Measurements from ENCODE around the gene PDLIM3.

PDLIM3 gene, protein sequence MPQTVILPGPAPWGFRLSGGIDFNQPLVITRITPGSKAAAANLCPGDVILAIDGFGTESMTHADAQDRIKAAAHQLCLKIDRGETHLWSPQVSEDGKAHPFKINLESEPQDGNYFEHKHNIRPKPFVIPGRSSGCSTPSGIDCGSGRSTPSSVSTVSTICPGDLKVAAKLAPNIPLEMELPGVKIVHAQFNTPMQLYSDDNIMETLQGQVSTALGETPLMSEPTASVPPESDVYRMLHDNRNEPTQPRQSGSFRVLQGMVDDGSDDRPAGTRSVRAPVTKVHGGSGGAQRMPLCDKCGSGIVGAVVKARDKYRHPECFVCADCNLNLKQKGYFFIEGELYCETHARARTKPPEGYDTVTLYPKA

GRCh38 chr4:185534866-185535611, at the start of gene PDLIM3:
TSS of gene PDLIM3 (minus strand) at chr4:185535507. CDS start at chr4:185535434, 73 bp downstream.
- DNase-seq (ENCODE audit: low spot score) = no peak

DNA sequence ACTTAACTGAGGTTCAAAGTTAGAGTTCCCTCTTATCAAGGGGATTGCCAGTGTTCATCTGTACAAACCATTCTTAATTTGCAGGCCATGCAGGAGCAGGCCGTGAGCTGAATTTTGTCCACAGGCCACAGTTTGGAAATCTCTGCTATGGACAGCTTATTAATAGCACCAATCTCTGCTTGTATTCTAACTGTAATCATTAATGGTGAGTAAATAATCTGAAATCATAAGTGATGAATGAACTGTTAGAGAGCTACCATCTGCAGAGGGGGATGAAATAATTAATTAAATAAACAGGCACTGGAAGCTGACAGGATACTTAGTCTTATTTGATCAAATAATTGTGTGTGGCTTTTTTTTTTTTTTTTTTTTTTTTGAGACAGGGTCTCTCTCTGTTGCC, 48.5 kb upstream of the PDLIM3 start:
- no peak for DNase-seq (ENCODE audit: low spot score)

GRCh38 chr4:185582651-185583400, 47.5 kb upstream of the PDLIM3 start:
- DNase-seq (ENCODE audit: low spot score) = no peak

- no peak for DNase-seq (ENCODE audit: low spot score)
Measured at GRCh38 chr4:185580699-185581098, 45.4 kb upstream of the PDLIM3 start.

DNA sequence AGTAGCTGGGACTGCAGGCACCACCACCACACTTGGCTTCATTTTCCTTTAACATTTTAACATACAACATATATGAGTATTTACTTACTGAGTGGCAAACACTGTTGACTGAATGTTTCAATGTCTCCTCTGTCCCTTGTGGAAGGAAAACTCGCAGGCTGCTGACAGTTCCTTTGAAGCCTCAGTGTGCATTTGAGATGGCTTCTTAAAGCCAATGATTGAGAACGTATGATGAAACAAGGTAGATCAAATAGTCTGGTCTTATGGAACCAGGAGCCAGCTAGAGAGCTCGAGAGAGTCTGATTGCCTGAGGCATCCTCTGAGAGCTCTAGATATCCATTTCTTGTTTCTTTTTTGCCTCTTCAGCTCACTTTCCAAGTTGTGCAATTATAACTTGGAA, 43.0 kb upstream of the PDLIM3 start:
- DNase-seq (ENCODE audit: low spot score) = no peak

DNA sequence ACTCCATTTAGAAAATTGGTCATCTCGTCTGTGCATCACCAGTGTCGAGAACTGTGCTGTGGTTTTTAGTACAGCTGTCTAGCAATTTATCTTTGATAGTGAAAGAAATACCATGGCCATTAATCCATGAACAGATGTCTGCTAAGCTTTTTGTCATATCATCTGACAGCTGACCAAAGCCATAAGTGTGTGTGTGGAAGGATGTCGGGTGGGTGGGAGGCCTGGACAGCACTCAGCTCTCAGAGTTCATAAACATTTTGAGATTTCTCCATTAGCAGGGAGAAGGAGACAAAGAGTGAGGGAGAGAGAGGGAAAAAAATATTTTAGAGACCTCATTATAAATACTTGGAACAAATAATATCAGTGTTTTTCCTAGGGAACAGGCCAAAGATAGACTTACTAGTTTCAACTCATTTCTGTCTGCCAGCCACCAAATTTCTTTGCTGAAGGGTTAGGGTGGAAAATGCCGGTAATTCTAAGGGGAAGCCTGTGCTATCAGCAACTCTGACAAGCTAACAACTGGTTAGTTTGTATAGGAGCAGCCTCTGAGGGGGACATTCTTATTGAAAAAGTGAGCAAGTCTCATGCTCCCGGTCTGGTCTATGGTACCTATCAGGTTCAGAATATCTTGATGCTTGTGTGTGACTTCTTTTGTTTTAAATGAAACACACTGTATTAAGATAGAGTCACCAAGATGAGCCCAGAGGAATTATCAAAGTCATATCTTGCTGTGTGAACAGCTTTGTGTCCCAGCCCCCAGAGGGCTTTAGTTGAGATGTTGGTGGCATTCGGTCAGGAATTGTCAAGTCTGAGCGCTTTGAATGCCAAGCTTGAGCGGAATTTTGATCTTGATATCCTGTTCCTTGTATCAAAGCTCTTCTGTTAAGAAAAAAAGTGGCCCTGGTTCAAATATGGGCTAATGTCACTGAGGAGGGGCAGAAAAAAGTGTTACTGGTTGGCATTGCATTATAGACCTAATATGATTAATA, 41.9 kb upstream of the PDLIM3 start:
- DNase-seq (ENCODE audit: low spot score) = no peak

- no peak for DNase-seq (ENCODE audit: low spot score)
Measured at GRCh38 chr4:185576314-185576961, 41.1 kb upstream of the PDLIM3 start.

DNA sequence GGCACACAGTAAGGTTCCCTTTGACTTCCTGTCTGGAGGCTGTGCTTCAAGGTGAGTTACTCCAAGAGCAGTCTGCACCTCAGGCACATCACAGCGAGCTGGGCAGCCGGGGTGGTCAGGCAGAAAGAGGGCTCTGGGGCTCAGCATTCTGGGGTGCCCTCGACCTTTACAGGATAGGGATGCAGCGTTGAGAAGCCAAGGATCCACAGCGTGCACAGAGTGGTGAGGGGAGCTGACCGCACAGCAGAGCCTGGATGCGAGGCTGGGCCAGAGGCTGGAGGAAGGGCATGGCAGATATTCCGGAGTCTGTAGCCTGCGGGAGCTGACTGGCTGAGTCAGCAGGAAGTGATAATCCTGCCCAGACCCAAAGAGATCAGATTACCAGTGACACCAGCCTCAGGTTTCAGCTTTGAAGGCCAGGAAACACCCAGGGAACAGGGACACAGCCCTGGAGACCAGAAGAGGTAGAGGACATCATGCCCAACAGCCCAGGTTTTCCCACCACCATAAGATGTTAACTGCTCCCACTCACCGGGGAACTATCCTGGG, 38.4 kb upstream of the PDLIM3 start:
- DNase-seq (ENCODE audit: low spot score) = peak; percentile 92

DNA sequence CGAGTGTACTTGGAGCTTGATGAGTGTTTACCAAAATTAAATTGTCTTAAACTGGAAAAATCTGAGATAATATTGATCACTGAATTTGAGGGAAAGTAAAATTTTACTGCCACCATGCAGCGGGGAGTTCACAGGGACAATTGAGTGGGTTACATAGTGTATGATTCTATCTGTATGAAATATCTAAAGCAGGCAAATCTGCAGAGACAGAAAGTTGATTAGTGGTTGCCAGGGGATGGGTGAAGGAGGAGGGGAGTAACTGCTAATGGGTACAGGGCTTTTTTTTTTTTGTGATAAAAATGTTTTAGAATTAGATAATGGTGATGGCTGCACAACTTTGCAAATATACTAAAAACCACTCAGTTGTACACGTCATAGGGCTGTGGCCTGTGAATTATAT, 35.4 kb upstream of the PDLIM3 start:
- no peak for DNase-seq (ENCODE audit: low spot score)

DNA sequence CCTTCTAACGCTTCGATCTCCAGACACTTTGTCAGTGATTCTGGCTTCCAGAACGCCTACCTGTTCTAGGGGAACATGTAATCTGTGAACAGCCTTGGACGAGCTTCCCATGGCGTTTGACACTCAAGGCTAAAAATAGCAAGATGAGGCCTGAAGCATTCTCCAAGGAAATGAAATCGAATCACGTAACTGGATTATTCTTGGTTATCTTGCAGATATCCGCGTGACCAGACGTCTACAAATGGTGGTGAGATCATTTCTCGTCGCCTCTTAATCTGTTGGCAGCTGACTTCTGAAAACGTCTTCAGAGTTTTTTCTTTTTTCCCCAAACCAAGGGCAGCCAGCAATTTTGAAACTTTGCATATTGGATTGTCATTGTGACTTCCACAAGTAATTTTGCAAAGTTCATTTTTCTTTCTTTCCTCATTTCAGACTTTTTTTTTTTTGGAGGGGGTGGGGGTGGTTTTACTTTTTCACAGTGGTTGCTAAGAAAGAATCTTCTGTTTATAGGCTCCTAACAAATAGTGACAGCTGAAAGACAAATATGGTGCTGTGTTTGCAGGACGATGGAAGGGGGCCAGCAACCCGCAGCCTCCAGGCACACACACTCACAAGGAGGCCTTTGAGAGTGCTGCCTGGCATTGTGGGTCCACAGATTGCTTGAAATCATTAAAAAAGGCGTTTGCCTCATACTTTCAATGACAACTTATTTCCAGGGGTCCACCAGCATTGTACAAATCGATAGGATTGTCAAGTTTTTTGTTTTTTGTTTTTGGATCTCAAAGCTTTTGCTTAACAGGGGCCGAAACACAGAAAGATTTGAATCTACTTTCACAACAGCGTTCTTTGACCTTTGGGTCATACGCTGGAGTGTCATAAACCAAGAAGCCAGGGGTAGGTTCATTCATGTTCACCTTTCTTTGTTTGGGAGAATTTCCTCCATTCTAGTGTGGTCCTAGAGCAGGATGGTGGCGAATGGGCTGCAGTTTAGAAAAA, 32.4 kb upstream of the PDLIM3 start:
- no peak for DNase-seq (ENCODE audit: low spot score)

GRCh38 chr4:185566972-185567371, 31.7 kb upstream of the PDLIM3 start:
- no peak for DNase-seq (ENCODE audit: low spot score)

GRCh38 chr4:185566425-185566824, 31.1 kb upstream of the PDLIM3 start:
- no peak for DNase-seq (ENCODE audit: low spot score)

GRCh38 chr4:185565696-185566095, 30.4 kb upstream of the PDLIM3 start:
- DNase-seq (ENCODE audit: low spot score) = no peak

DNA sequence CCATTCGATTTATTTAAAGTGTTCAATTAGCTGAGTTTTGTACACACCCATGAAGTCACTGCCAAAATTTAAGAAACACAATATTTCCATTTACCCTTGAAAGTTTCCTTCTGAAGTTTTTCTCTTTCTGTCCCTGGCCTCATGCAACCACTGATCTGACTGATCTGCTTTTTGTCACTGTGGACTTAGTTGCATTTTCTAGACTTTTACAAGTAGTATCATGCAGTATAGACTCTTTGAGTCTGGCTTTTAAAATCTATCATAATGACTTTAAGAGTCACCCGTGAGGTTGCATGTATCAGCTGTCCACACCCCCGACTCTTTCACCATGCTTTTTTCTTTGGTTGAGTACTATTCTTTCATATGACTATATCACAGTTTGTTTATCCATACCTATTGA, 29.0 kb upstream of the PDLIM3 start:
- no peak for DNase-seq (ENCODE audit: low spot score)

- no peak for DNase-seq (ENCODE audit: low spot score)
Measured at GRCh38 chr4:185562531-185562930, 27.2 kb upstream of the PDLIM3 start.

DNA sequence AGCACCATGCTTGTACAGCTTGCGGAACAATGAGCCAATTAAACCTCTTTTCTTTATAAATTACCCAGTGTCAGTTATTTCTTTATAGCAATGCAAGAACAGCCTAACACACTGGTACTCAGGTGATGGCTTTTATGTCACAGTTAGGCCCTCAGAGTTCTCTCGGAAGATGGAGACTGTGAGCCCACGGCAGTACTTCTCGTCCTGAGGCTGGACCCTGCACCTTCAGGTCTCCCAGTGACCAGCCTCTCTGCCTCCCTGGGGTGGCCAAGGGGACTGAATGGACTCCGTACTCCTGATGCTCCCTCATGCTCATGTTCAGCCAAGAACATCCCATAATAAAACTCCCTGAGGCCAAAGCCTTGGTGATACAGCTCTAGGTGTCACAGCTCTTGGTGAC, 25.0 kb upstream of the PDLIM3 start:
- no peak for DNase-seq (ENCODE audit: low spot score)

DNA sequence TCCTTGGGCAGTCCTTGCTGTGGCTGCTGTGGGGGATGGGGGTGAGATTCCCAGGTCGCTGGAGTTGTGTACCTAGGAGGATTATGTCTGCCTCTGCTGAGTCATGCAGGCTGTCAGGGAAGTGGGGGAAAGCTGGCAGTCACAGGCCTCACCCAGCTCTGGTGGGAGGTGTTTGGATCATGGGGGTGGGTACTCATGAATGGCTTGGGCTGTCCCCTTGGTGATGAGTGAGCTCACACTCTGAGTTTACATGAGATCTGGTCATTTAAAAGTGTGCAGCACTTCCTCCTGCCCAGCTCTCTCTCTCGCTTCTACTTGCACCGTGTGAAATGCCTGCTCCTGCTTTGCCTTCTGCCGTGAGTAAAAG, 24.6 kb upstream of the PDLIM3 start:
- DNase-seq (ENCODE audit: low spot score) = peak; percentile 69

DNA sequence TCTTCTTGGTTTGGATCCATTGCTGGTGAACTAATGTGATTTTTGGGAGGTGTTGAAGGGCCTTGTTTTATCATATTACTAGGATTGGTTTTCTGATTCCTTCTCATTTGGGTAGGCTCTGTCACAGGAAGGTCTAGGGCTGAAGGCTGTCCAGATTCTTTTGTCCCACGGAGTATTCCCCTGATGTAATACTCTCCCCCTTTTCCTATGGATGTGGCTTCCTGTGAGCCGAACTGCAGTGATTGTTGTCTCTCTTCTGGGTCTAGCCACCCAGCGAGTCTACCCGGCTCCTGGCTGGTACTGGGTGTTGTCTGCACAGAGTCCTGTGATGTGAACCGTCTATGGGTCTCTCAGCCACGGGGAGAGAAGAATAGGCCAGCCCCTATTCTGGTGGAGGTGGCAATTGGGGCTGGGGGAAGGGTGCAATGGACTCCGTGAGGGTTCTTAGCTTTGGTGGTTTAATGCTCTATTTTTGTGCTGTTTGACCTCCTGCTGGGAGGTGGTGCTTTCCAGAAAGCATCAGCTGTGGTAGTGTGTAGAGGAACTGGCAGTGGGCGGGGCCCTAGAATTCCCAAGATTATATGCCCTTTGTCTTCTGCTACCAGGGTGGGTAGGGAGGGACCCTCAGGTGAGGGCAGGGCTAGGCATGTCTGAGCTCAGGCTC, 24.1 kb upstream of the PDLIM3 start:
- DNase-seq (ENCODE audit: low spot score) = peak; percentile 21
